GM18517 (cell line): Measurements from ENCODE around the gene AKT3.
"Not testable (repeated sequence)": the region's sequence is repeated elsewhere in the genome, so short reads cannot be mapped to it uniquely, and the experiment has no call there.

Experiments
- ATAC-seq: cut with Tn5 transposase; IDR thresholded peaks from one replicate; pipeline ENCODE4 v1.9.1; 2021; ENCODE audit warnings: mild to moderate bottlenecking, moderate library complexity; ENCODE audit not compliant: unreplicated experiment

AKT3 gene

DNA sequence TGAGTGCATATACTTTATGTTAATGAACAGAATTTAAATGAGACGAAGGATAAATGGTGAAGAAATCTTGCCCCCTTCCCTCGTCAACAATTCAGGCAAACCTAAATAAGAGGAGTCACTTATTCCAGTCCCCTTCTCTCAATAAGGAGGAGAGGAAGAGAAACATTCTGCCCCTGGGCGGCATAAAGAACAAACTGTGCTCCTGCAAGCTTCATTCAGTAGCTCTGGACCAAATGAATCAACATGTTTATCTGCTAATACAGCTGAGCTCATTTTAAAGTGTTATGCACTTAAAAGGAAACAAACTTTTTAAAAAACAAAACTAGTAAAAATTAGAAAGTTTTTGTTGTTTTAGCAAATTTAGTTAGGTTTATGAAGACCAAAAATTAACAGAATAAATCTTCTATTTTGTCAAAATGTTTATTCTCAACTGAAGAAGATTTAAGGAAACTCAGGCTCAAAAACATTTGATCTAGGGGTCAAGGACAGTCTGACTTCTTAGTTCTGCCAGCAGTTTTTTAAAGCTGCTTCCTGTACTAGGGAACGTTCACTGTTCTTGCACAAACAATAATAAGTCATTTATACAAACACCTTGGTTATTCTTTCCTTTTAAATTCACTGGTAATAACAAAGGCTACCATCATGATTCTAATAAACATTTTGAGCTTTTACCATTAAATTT lies 58.3 kb downstream of the AKT3 start:
- no peak for ATAC-seq

DNA sequence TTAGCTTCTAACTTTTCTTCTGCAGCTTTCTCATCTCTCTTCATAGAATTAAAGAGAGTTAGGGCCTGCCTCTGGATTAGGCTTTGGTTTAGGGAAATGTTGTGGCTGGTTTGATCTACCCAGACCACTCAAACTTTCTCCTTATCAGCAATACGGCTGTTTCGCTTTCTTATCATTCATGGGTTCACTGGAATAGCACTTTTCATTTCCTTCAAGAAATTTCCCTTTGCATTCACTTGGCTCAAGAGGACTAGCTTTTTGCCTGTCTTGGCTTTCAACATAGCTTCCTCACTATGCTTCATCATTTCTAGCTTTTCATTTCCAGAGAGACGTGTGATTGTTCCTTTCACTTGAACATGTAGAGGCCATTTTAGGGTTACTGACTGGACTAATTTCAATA lies 59.6 kb downstream of the AKT3 start:
- ATAC-seq, result no peak

DNA sequence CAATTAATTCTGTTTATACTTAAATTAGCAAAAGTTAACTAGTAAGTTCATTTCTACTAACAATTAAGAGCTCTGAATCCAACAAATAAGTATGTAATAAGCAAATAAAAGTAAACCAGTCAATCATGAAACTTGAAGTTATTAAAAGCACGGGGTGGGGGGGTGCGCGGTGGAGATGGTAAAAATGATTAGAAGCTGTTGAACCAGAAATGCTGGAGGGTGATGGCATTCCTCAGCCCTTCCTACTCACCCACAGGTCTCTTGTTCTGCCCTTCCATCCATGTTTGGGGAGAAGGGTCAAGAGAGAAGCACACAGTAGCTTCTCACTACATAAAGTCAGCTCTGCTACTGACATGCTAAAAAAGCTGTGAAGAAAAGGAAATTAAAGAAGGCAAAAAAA lies 63.5 kb downstream of the AKT3 start:
- ATAC-seq, result no peak

DNA sequence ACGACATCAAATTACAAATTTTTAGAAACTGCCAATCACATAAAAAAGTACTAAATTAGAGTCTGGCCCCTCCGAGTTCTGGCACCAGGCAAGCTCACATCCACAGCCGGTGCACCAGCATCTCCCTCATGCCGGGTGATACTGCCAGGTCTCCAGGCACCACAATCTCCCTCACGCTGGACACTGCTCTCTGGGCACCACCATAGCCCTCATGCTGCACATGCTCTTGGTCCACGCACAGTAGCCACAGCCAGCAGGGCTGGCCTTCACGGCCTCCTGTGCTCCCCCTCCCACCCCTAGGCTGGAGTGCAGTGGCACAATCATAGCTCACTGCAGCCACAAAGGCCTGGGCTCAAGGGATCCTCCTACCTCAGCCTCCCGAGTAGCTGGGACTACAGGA lies 65.5 kb downstream of the AKT3 start:
- no peak for ATAC-seq

DNA sequence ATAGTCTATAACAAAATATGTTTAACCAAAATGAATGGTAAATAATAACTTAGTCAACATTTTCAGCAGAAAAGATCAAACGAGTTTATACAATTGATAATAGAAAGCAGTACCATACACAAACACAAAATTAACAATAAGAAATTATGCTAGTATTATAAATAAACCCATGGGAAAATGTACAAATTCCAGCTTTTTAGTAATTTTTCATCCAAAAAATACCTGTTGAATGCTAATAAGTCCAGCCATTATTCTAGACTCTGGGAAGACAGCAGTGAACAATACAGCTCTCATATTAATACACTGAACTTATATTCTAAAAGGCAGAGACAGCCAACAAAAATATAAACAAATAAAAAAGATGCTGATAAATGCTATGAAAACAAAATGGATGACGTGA lies 66.3 kb downstream of the AKT3 start:
- ATAC-seq, result no peak

DNA sequence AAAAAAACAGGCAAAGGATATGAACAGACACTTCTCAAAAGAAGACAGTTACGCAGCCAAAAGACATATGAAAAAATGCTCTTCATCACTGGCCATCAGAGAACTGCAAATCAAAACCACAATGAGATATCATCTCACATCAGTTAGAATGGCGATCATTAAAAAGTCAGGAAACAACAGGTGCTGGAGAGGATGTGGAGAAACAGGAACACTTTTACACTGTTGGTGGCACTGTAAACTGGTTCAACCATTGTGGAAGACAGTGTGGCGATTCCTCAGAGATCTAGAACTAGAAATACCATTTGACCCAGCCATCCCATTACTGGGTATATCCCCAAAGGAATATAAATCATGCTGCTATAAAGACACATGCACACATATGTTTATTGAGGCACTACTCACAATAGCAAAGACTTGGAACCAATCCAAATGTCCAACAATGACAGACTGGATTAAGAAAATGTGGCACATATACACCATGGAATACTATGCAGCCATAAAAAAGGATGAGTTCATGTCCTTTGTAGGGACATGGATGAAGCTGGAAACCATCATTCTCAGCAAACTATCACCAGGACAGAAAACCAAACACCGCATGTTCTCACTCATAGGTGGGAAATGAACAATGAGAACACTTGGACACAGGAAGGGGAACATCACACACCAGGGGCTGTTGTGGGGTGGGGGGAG lies 77.5 kb downstream of the AKT3 start:
- not testable (repeated sequence) for ATAC-seq

DNA sequence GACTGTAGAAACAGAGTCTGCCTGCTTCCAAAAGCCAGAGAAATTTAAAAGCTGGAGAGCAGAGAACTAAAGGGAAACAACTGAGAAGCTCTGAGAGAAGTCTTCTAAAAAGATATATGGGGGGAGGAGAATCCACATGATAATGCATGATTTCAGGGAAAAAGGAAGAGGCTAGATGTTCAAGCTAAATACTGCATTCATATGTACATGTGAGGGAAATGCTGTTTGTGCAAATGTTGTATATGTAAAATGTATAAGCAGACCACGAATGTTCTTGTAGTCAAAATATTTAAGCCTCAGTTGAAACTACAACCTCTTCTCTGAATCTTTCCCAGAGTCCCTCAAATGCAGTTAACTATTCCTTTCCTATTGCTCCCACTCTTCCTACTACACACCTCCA lies 79.2 kb downstream of the AKT3 start:
- ATAC-seq, result no peak

DNA sequence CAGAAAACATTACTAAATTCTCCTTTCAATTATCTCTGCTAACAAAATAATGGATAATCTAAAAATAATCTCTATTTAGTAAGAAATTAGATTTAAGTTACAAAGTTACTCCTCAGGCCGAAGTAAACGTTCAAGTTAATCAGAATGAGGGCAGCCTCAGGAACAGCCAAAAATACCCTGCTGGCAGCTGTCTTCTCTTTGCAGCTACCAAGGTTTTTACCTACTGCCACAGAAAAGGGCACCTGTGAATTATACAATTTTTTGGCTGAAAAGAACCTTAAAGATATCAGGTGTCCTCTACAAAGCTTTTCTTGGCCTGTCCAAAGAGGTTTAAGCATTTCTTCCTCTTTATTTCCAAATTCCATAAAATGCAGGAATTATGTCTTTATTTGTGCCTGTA lies 84.4 kb downstream of the AKT3 start:
- no peak for ATAC-seq

DNA sequence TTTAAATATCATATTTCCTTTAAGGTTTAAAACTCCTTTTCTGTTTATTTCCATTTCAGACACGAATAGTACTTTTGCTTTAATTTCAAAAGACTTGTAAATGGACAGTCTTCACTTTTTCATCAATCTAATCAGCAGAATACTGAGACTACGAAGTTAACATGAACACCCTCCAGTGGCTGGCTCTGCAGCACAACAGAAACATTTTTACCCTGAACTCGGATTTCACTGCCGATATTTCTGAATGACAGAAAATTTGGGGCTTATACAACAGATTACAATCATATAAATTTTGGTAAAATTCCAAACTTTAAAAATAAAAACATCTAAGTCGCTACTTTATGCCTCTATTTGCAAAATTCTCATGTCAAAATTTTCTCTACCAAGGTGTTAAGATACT lies 86.2 kb downstream of the AKT3 start:
- no peak for ATAC-seq

DNA sequence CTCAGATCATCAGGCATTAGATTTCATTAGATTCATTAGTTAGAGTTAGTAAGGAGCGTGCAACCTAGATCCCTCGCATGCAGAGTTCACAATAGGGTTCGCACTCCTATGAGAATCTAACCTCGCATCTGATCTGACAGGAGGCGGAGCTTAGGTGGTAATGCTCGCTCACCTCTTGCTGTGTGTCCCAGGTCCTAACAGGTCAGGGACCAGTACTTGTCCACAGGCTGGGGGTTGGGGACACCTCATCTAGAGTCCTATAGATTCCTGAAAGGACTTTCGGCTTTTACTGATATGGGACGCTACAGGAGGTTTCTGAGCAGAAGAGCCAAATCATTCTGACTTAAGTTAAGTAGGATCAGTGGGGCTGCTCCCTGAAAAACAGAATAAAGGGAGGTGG lies 91.4 kb downstream of the AKT3 start:
- no peak for ATAC-seq

DNA sequence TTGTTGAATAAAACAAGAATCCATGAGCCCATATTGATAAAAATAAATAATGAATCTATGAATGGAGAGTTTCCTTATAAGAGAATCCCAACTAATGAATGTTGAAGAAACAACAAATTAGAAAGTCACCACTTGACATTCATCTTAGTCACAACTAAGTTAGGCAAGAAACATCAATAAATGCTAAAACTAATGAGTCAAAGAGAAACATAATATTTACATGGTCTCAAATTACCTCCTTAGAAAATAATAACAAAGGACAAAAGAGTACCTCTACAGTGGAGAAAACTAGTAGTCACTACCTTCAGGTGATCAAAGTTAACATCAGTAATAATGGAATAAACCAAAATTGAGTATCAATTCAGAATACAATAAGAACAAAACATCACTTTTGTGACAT lies 93.5 kb downstream of the AKT3 start:
- ATAC-seq, result no peak

DNA sequence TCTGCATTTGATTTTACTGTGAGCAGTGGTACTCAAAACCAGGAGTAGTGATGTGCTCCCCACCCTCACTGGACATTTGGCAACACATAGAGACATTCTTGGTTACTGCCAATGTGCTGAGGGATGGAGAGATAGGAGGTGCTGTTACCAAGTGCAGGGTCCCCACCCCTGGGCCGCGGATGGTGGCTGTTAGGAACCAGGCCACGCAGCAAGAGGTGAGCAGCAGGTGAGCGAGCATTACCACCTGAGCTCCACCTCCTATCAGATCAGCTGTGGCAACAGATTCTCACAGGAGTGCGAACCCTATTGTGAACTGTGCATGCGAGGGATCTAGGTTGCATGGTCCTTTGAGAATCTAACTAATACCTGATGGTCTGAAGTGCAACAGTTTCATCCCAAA lies 95.7 kb downstream of the AKT3 start:
- no peak for ATAC-seq

DNA sequence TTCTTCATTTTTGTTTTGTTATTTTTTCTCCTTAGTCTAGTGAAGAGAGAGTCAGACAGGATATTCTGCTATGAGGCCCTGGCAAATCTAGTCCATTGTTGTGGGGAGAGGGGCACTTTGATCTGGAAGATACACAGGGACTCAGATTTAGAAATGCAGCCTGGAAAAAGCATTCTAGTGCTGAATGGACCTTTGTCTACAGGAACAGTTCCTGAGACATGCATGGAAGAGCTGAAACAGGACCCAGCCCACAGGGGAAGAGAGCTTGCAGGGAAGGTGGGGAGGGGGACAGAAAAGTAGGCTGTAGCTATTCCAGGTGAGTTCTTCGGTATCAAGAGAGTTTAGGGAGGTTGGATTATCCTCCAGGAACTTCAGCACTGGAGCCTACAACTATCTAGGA lies 98.5 kb downstream of the AKT3 start:
- no peak for ATAC-seq

DNA sequence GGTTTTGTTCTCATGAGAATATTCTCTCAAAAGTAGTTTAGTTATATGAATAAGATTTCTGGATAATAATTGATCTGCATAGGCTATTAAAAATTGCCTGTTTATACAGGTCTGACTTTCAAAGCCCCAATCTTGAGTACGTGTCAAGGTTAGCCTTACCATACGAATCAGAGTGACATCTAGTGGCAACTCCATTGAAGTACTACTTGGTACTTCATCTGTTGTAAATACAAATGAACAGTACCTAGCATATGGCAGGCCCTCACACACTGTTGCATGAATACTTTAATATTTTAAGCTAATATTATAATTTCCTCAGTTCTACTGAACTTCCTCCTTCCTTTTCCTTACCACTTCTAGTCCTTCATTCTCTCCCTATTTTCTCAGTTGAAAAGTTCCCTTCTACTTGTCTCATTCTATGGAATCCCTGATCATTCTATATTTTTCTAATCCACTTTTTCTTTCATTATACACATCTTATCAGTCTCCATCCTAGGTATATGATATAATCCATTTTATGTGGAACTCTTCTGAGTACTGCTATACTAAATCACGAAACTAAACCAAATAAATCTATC lies 101.2 kb downstream of the AKT3 start:
- peak; percentile 96 for ATAC-seq

DNA sequence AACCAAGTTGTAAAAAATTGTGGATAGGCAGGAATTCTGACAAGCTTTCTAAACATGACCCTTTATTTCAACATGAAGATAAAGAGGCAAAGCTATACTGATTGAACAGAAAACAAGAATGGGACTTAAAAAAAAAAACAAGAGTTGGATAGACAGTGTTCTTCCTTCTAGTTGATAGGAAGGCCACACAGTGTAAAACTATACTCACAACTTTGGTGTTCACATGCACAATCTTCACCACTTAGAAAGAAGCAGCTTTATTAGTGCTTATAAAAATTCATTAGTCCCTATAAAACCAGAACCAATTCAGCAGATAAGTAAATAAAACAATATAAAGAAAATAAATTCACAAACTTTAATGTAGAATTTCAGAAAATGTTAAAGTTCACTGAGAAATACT lies 101.8 kb downstream of the AKT3 start:
- no peak for ATAC-seq

DNA sequence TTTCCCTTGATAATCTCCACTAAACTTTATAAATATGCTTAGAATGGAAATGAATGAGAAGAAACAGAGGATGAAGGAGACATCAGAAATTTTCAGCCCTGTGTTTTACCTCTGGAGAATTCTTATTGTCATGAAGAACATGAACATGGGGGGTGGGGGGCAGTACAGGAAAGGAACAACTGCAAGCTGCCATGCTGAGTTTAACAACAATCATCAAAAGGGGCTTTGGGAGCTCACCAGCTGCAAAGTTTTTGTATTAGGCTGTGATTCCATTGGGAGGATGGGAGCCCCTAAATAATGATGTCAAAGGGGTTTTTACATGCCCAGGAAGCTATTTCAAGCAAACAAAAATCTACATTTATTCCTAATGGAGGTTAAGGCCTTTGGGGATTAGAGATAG lies 103.3 kb downstream of the AKT3 start:
- no peak for ATAC-seq

DNA sequence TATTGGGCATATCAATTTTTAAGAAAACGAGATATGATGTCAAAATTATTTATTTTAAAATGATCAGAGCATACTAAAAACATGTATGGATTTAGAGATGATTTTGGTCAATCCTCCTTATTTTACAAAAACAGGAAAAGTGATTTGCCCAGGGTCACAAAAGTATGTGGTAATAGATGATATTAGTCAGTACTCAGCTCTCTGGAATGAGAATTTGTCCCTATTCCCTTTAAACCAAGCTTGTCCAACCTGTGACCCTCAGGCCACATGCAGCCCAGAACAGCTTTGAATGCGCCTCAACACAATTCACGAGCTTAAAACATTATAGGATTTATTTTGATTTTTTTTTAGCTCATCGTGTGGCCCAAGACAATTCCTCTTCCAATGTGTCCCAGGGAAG lies 104.7 kb downstream of the AKT3 start:
- ATAC-seq, result no peak

DNA sequence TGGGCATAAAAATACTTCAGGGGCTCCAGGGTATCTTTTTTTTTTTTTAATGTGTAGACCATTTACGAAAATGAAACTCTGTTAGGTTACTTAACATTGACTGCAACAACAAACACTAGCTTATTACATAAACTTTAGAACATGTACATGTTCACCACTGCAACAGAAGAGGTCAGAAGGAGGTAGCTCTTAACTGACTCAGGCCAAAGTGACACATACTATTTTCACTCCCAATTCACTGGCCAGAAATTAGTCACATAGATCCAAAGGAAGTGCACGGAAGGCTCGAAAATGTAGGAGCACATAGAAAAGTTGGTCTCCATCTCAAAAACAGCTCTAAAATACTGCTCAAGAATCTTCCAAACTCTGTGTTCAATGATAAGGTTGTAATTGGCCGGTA lies 107.2 kb downstream of the AKT3 start:
- no peak for ATAC-seq

DNA sequence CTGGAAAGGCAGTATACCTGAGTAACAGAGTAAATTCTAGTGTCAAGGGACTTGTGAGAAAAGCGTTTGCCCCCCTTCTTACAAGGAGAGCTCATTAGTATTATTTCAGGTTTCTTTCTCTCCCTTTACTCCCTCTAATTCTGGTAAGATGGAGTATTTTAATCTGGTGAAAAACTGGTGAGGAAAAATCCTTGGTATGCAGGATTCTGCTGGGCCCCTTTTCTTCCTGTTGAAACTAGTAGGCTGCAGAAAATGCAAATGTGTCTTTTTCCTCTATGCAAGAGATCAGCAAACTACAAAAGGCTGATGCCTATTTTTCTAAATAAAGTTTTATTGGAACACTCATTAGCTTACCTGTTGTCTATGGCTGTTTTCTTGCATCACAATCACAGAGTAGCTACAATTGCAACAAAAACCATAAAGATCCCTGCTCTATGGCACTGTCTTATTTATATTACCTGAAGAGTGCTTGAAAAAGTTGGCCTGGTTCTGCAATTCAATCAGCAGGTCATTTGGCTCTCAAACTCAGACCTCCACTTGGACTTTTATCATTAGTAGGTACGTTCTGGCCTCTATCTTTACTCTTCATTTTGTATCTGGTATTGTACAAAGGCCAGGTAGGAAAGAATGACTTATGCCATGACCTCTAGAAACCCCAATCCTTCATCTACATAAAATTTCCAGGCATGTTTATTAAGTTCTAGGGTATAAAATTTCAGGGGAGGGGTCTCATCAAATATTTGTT lies 109.6 kb downstream of the AKT3 start:
- no peak for ATAC-seq

DNA sequence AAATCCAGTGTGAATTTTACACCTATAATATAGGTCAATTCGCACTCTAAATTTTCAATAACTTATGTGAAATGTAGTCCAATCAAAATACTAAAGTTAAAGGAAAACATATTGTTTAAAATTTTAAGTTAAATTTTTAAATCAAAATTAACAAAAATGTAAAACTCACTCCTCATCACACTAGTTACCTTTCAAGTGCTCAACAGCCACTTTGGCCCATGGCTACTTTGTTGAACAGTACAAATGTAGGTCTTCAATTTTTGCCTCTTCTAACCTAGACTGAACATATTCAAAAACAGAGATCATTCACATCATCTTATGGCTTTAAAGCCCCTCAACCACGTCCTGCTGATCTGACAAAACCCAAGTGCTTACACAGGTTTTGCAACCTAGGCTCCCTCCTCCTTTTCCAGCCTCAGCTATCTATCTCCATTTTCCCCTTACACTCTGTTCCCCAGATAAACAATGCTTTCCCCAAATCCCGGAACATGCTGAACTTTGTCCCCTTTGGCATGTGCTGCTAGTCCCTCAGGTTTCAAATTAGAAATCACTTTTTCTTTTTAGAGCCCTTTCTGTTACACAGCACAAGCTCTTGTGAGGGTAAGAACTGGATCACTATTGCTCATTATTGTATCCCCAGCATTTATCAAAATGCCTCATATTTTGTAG lies 110.6 kb downstream of the AKT3 start:
- no peak for ATAC-seq

DNA sequence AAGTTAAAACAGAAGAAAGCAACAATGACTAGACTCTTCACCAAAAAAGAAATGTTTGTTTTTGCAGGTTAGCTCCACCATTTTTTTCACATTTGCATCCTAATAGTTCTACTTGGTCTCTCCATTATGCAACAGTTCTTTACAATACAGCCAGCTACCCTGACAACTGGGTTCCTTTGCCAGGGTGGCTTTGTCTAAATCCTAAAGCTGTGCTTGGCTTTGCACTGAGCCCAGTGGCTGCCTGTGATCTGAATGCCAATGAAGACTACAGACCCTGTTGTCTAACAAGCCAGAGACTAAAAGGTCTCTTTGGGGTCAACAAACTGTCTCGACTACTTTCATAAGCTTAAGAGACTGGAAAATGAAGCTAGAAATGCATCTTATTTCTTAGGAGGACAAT lies 112.0 kb downstream of the AKT3 start:
- ATAC-seq, result no peak
